IMR-90 (cell line): ENCODE data around the gene ATG5. TPM values are rescaled to one million over a fixed set of nuclear protein-coding genes. Genes with fewer than 3 reads are reported as not detected.

ENCODE experiments used
- ATAC-seq: fragments of 200-7000 bp; cut with Tn5 transposase; 2 replicates; pipeline ENCODE4 v1.9.1; 2020; ENCODE audit warnings: low read depth, mild to moderate bottlenecking, moderate library complexity
- BruUV-seq: library from RNA; stranded (reverse); fragments of 400-500 nt; replicated peaks from 2 replicates; lab custom pipeline; 2021; lab: Mats Ljungman, UMichigan
- CTCF ChIA-PET: fragments of 300-600 bp; formaldehyde crosslinking; extraction: SDS; loops from one replicate; lab custom pipeline; 2021; ENCODE audit warnings: antibody characterized with exemption; lab: Yijun Ruan, JAX
- POLR2A ChIA-PET: fragments of 300-600 bp; sonication (Branson Sonifier 250); formaldehyde crosslinking; loops from one replicate; lab custom pipeline; 2022; ENCODE audit warnings: antibody characterized with exemption; ENCODE audit not compliant: unreplicated experiment; lab: Charles Lee
- DNase-seq: peaks from one replicate; pipeline ENCODE4 v3.0.0; 2013
- H2AFZ ChIP-seq: replicated peaks from 2 replicates; pipeline ENCODE3; 2013; ENCODE audit warnings: low read length, mild to moderate bottlenecking; ENCODE audit not compliant: poor library complexity
- H2AK5ac ChIP-seq: 2 replicates; pipeline ENCODE4 v1.6.1; 2013; ENCODE audit warnings: low read depth, low read length, inconsistent platforms
- H2AK9ac ChIP-seq: replicated peaks from 2 replicates; pipeline ENCODE3; 2013; ENCODE audit warnings: mild to moderate bottlenecking, low read depth, low read length, moderate library complexity; ENCODE audit not compliant: poor library complexity
- H2BK120ac ChIP-seq: 2 replicates; pipeline ENCODE4 v1.6.1; 2013; ENCODE audit warnings: low read depth, low read length, inconsistent platforms
- H2BK15ac ChIP-seq: 3 replicates; pipeline ENCODE4 v1.6.1; 2013; ENCODE audit warnings: low read depth, low read length, inconsistent platforms
- H2BK20ac ChIP-seq: 2 replicates; pipeline ENCODE4 v1.6.1; 2013; ENCODE audit warnings: low read depth, mild to moderate bottlenecking, inconsistent platforms, low read length, moderate library complexity
- H2BK5ac ChIP-seq: 2 replicates; pipeline ENCODE4 v1.6.1; 2013; ENCODE audit warnings: mild to moderate bottlenecking, low read depth, low read length, inconsistent platforms; ENCODE audit not compliant: poor library complexity, severe bottlenecking
- H3K14ac ChIP-seq: replicated peaks from 2 replicates; pipeline ENCODE4 v1.6.1; 2013; ENCODE audit warnings: low read depth, low read length, inconsistent platforms
- H3K18ac ChIP-seq: 2 replicates; pipeline ENCODE4 v1.6.1; 2013; ENCODE audit warnings: low read depth, low read length, control low read depth
- H3K23ac ChIP-seq: 2 replicates; pipeline ENCODE4 v1.6.1; 2013; ENCODE audit warnings: low read depth, low read length, inconsistent platforms
- H3K27ac ChIP-seq: 2 replicates; pipeline ENCODE4 v1.5.1; 2013; ENCODE audit warnings: mild to moderate bottlenecking, control low read depth, low read length; ENCODE audit not compliant: insufficient read depth
- H3K27me3 ChIP-seq: 2 replicates; pipeline ENCODE4 v1.6.1; 2013; ENCODE audit warnings: low read length; ENCODE audit not compliant: control insufficient read depth, insufficient read depth
- H3K36me3 ChIP-seq: 2 replicates; pipeline ENCODE4 v1.6.1; 2013; ENCODE audit warnings: low read length, mixed read lengths; ENCODE audit not compliant: control insufficient read depth, insufficient read depth
- H3K4ac ChIP-seq: 2 replicates; pipeline ENCODE4 v1.6.1; 2013; ENCODE audit warnings: low read depth, low read length, inconsistent platforms
- H3K4me1 ChIP-seq: 2 replicates; pipeline ENCODE4 v1.6.1; 2013; ENCODE audit warnings: low read length, mixed read lengths; ENCODE audit not compliant: control insufficient read depth, insufficient read depth
- H3K4me2 ChIP-seq: 2 replicates; pipeline ENCODE4 v1.6.1; 2013; ENCODE audit warnings: low read depth, mild to moderate bottlenecking, control low read depth, low read length, moderate library complexity
- H3K4me3 ChIP-seq: 2 replicates; pipeline ENCODE4 v1.5.1; 2013; ENCODE audit warnings: low read depth, mild to moderate bottlenecking, control low read depth, low read length, moderate library complexity; ENCODE audit not compliant: insufficient read depth
- H3K56ac ChIP-seq: 2 replicates; pipeline ENCODE4 v1.6.1; 2013; ENCODE audit warnings: low read length, inconsistent platforms; ENCODE audit not compliant: insufficient read depth; ENCODE audit errors: extremely low read depth
- H3K79me1 ChIP-seq, 2 experiments: 2 replicates each; pipeline ENCODE4 v1.6.1; 2013; ENCODE audit warnings: low read length in 2 of 2, inconsistent platforms in 1 of 2, low read depth in 1 of 2
- H3K9ac ChIP-seq: 2 replicates; pipeline ENCODE4 v1.6.1; 2013; ENCODE audit warnings: low read depth, low read length, control low read depth
- H3K9me1 ChIP-seq: 2 replicates; pipeline ENCODE4 v1.6.1; 2013; ENCODE audit warnings: low read length, inconsistent platforms; ENCODE audit not compliant: insufficient read depth
- H3K9me3 ChIP-seq: 2 replicates; pipeline ENCODE4 v1.6.1; 2013; ENCODE audit warnings: low read length; ENCODE audit not compliant: control insufficient read depth, insufficient read depth
- H4K20me1 ChIP-seq: 2 replicates; pipeline ENCODE4 v1.6.1; 2013; ENCODE audit warnings: low read length, inconsistent platforms; ENCODE audit not compliant: insufficient read depth
- H4K5ac ChIP-seq: 2 replicates; pipeline ENCODE4 v1.6.1; 2013; ENCODE audit warnings: mild to moderate bottlenecking, low read depth, low read length, control low read depth
- H4K8ac ChIP-seq, 2 experiments: 2 replicates each; pipeline ENCODE4 v1.6.1; 2013; ENCODE audit warnings: low read depth in 2 of 2, low read length in 2 of 2, control low read depth in 1 of 2, inconsistent platforms in 1 of 2
- H4K91ac ChIP-seq: 2 replicates; pipeline ENCODE4 v1.6.1; 2013; ENCODE audit warnings: low read depth, low read length, inconsistent platforms; ENCODE audit not compliant: insufficient read depth
- CEBPB ChIP-seq: IDR thresholded peaks from 2 replicates; pipeline ENCODE4 v1.6.1; 2012; ENCODE audit warnings: low read depth, low read length, improper control_type of control experiment
- MAFK ChIP-seq: IDR thresholded peaks from 2 replicates; pipeline ENCODE4 v1.6.1; 2012; ENCODE audit warnings: low read depth, low read length, improper control_type of control experiment
- WGBS, 2 experiments: methylation state at CpG; one replicate each; pipeline versions ENCODE4 v1.1.5 to v1.1.7; 2013; ENCODE audit warnings: missing lambda C conversion rate in 2 of 2; ENCODE audit not compliant: insufficient read length in 1 of 2; ENCODE audit errors: extremely low coverage in 2 of 2; 5-methylcytosine and 5-hydroxymethylcytosine counted together
- dilution Hi-C: fragments of 300-500 bp; cut with HindIII; formaldehyde crosslinking; loops from one replicate; pipeline ENCODE4 v1.14.3; 2018; ENCODE audit warnings: low sequenced_read_pairs; ENCODE audit not compliant: unreplicated experiment
- in situ Hi-C: fragments of 300-500 bp; cut with MboI; formaldehyde crosslinking; loops from 3 replicates; pipeline ENCODE4 v1.14.3; 2019; ENCODE audit warnings: low sequenced_read_pairs, inconsistent platforms, mixed read lengths
- intact Hi-C: fragments of 100-400 bp; cut with micrococcal nuclease; formaldehyde crosslinking; loops from 2 replicates; pipeline ENCODE4 v1.10.0; 2022
- polyA plus RNA-seq, 3 experiments: library from polyadenylated mRNA; depleted of rRNA; stranded (reverse); fragments of >200 nt; gene quantifications; 2 replicates each; pipeline ENCODE4 v1.2.3, GENCODE V29; 2012; ENCODE audit warnings: low replicate concordance in 1 of 3
- total RNA-seq: library from RNA; depleted of rRNA; stranded (reverse); fragments of >200 nt; gene quantifications from 2 replicates; pipeline ENCODE4 v1.2.3, GENCODE V29; 2012

The ATG5 gene
- total and polyA plus RNA-seq, 2 of the 4 experiments (the other 2 are of a cell fraction): 13.5 to 28.0 TPM

- ATAC-seq (no peak), DNase-seq (no peak)
- Histone ChIP-seq H3K27ac (no peak overlapping the region), H4K8ac (no peak overlapping the region), H2AK9ac (no peak overlapping the region), H2BK20ac (0 out of 2 replicates have a peak overlapping the region, but pooled peaks have one; percentile 78), H3K79me1 (no peaks in the 10 kb centered on the region), H2BK120ac (peak overlapping the region; percentile 68; the same call in 1 of the 2 replicates), H3K4me1 (peaks cover 14% of the 10 kb centered on the region), H3K9me3 (no peaks in the 10 kb centered on the region), H3K14ac (peak overlapping the region; percentile 17; the same call in 1 of the 2 replicates), H3K9ac (no peak overlapping the region), H3K4me2 (no peak overlapping the region), H4K20me1 (no peaks in the 10 kb centered on the region), H3K27me3 (no peaks in the 10 kb centered on the region), H3K18ac (no peak overlapping the region), H3K36me3 (no peaks in the 10 kb centered on the region), H2BK5ac (no peak overlapping the region), H3K4me3 (no peak overlapping the region), H3K4ac (no peak overlapping the region), H3K9me1 (peaks cover 21% of the 10 kb centered on the region), H2BK15ac (peak overlapping the region; percentile 86; the same call in 1 of the 3 replicates), H3K56ac (no peak overlapping the region), H2AFZ (no peak overlapping the region), H4K91ac (no peak overlapping the region), H3K23ac (no peak overlapping the region), H4K5ac (peak overlapping the region; percentile 27; the same call in 1 of the 2 replicates), H2AK5ac (no peak overlapping the region)
- no CpG with 5 or more reads among the region's 3 CpGs for whole genome bisulfite sequencing, 2 experiments
- no TSS peak for BruUV-seq
- in situ Hi-C loops (no loop called here), intact Hi-C loops (no loop called here), dilution Hi-C loops (no loop called here)
- TF ChIP-seq CEBPB: no peak
- peak; percentile 79 for TF ChIP-seq MAFK
- CTCF ChIA-PET: no interaction called here
- POLR2A ChIA-PET: no interaction called here
These were observed 169.1 kb downstream of the ATG5 start for GRCh38 chr6:106156413-106156812.
